Hypothalamus (tissue), 51 donors: ENCODE measurements around the gene SLC16A4.
"Not testable (repeated sequence)": the region's sequence is repeated elsewhere in the genome, so short reads cannot be mapped to it uniquely, and the experiment has no call there.

ENCODE experiments used
- DNase-seq, 51 donors: peaks; one replicate each; lab custom pipeline; 2025; lab: John Stamatoyannopoulos, UW

SLC16A4 gene

DNA sequence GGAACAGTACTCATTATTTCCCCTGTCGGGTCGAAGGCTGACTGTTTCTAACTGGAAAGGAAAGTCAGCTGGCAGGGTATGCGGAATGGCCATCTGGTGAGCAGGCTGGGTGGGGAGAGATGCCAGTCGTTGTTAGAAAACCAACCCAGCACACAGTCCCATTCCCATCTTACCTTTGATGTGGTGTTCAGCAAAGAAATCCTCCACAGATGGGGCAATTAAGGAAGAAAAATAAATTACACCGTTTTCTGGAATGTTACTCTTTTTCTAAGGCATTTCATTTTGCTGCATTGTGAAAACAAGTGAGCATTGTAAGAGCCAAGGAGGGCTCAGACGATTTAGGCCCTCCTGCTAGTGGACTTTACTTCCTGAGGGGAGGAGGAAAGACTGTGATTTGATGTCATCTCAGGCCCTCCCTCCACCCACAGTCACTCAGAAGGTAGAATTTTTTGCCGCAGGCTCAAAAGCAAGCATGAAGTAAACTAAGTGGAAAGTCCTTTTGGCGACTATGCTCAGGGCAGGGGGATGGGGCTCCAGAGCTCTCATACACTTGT lies at the start of gene SLC16A4:
TSS of gene SLC16A4 (minus strand) at position 335 of the 554 bp plus-strand sequence. CDS start 1,703 bp downstream, outside the sequence.
- DNase-seq: peak in 1 of 51 donors; percentile 12

DNA sequence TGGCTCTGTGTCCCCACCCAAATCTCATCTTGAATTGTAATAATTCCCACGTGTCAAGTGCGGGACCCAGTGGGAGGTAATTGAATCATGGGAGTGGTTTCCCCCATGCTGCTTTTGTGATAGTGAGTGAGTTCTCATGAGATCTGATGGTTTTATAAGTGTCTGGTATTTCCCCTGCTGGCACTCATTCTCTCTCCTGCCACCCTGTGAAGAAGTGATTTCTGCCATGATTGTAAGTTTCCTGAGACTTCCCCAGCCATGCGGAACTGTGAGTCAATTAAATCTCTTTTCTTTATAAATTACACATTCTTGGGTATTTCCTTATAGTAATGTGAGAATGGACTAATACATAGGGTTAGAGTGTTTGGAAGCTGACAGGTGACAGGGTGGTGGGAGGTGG lies 49.0 kb upstream of the SLC16A4 start:
- not testable (repeated sequence) for DNase-seq

- DNase-seq: no peak
Observed at GRCh38 chr1:110438893-110439292, 48.1 kb upstream of the SLC16A4 start.

DNA sequence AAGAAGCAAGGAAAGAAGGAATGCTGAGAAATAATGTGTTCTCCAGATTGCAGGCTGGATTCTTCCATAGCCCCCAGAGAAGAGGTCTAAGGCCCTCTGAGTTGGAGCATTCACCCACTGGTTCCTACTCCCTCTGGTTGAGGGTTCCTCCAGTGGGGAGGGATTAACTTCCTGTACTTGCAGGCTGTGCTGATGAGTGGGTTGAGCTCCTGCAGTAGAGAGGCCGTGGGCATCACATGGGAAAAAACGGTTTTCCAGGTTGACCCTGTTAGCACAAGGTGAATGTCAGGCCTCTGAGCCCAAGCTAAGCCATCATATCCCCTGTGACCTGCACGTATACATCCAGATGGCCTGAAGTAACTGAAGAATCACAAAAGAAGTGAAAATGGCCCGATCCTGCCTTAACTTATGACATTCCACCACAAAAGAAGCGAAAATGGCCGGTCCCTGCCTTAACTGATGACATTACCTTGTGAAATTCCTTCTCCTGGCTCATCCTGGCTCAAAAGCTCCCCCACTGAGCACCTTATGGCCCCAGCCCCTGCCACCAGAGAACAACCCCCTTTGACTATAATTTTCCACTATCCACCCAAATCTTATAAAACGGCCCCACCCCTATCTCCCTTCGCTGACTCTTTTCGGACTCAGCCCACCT lies 46.9 kb upstream of the SLC16A4 start:
- not testable (repeated sequence) for DNase-seq

- DNase-seq: no peak
Observed at GRCh38 chr1:110436635-110437034, 45.8 kb upstream of the SLC16A4 start.

DNA sequence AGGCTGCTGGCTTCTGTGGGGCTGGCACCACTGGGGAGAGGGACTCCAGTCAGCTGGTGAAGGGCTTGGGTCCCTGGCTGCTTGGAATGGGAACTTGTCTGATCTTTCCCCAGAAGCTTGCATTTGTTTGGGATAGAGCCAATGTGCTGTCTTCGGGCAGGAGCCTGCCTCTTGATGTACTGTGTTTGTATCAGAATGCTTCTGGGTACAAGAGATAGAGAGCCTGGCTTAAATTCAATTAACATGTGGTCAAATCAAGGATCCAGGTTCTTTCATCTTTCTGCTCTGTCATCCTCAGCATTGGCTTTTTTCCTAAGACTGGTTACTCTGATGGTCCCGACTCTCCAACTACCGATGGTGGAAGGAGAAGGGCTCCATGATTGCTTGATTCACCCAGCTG lies 44.1 kb upstream of the SLC16A4 start:
- DNase-seq: no peak

GRCh38 chr1:110433803-110434202 lies 43.0 kb upstream of the SLC16A4 start:
- peak in 9 of 51 donors; percentile 7 to 66 (median 18) for DNase-seq

GRCh38 chr1:110433213-110433612 lies 42.4 kb upstream of the SLC16A4 start:
- DNase-seq: no peak

DNA sequence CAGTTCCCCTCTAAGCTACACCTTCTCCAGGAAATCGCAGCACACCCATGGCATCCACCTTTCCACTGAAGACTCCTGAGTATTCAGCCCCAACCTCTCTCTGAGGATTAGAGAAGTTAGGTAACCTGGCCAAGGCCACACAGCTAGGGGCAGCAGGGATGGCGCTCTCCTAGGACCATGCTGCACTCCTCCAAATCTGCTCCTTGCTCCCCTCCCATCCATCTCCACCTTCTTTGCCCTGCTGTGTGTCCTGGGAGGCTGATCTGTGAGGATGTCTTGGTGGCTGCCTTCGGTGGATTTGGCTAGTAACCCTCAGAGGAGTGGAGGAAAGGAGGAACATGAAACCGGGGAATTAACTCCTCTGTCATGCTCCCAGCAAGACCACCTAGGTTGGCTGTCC lies 40.1 kb upstream of the SLC16A4 start:
- no peak for DNase-seq

DNA sequence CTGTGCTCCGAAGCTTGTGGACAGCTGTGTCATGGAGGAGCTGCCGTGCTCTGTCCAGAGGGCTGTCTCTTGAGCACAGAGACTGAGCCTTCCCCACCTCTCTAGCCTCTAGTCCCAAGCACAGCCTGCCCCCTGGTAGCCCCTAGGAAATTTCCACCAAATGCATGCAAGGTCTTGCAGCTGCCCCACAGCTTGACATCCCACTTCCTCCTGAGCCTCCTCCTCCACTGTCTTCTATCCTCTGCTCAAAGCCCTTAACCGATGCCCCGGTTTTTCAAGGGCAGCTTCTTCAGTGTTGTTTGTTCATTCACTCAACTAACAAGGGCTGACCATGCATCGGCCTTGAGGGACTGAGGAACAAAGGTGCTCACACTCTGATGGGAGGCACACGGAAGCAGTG lies 39.5 kb upstream of the SLC16A4 start:
- DNase-seq: no peak

DNA sequence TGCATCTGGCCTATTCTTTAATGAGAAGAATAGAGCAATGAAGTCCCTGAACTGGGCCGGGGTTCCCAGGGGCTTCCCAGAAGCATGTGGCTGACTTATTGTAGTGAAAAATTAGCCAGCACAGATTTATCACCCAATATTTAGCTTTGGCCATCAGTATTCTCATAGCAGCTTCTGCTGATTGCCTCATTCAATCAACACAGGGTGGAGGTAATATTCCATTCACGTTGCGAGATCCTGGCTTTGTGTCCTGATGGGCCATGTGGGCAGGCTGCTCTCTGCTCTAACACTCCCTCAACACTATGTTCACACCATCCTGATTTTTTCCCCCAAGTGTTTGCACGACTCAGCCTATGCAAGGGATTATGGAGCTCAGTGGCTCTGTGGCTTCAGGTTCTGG lies 38.1 kb upstream of the SLC16A4 start:
- no peak for DNase-seq

DNA sequence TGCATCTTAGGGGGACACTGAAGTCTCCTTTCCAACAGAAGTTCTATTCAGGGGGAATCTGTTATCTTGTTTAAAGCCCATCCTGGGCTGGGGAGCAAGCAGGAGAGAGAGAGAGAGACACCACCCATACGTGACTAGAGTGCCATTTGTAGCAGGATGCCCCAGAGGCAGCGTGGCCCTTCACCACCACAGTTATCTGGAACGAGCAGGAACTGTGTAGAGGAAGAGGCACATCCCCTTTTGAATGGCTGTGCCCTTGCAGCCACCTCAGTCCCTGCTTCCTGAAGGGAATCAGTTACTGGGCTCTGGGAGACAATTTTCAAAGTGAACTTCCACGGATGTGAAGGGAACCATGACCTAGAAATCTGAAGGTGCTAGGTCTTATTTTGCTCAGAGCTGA lies 36.0 kb upstream of the SLC16A4 start:
- no peak for DNase-seq

GRCh38 chr1:110425612-110426152 lies 34.9 kb upstream of the SLC16A4 start:
- peak in 27 of 51 donors; percentile 5 to 58 (median 21) for DNase-seq

DNA sequence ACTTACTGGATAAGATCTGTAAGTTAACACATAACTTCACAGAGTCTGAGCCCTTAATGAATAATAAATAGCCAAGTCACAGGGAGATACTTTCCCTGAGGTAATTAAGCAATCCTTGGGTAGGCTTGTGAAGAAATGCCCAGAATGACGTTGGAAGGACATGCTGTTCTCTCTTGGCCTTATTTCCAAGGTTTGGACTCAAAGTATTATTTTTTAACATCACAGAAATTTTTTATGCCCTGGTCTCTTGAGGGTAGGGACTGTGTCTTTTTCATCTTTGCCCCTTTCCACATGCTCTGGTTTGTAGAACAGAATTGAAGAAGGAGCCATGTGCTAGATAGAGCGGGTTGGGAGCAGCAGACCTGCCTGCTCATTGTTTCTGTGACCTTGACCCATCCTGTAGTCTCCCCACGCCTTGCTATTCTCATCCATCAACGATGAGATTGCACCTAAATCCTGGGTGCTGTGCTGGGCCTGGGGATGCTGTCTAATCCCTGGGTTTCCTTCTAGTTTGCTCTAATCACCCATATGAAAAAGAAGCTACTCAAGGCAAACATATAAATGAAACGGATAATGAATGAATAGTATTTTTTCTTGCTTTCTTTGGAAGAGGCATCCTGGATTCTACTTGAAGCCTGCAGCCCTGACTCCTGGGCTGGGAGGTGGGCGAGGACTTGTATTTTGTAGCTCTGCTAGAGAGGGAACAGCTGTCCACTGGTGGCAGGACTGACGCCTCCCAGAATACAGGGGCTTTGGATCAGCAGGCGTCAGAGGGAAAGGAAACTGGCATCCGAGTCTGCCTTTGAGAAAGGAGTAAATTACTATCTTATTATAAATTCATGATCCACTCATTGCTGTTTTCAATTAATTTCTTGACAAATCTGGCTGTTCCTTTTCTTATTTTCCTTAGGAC lies 34.1 kb upstream of the SLC16A4 start:
- peak in 1 of 51 donors; percentile 4 for DNase-seq

GRCh38 chr1:110420874-110421793 lies 30.3 kb upstream of the SLC16A4 start:
- DNase-seq: no peak

GRCh38 chr1:110420023-110420662 lies 29.3 kb upstream of the SLC16A4 start:
- no peak for DNase-seq

DNA sequence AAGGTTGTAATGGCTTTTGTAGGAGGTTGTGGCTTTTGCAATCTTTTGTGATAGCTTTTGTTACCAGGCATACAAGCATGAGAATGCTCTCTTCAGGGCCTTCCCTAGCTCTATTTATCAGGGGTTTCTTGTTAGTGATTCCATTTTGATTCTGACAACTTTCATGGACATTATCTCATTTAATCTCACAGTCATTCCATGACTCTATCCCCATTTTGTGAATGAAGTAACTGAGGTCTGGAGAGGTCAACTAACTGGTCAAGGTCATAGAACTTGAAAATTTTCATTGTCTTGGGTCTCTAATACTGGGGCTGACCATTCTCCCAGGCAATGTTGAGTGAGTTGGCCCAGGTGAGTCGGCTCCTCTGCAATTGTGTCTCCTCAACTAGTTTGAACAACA lies 27.9 kb upstream of the SLC16A4 start:
- DNase-seq: no peak

GRCh38 chr1:110413045-110413444 lies 22.2 kb upstream of the SLC16A4 start:
- not testable (repeated sequence) for DNase-seq

DNA sequence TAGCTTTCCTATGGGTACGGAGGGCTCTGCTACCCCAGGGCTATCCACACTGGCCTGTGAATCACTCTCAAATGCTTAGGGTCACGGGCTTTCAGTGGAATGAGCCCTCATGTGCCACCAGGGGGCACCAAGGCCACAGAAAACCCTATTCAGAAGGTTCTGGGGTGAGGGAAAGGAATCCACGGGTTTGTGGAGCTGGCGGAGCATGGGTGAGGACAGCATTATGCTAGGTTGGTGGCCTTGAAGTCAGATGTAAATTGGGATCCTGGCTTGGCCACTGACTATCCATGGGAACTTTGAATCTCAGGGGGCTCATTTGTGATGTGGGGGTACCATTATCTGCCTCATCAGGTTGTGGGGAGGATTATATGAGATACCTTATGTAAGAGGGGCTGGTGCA lies 21.8 kb upstream of the SLC16A4 start:
- DNase-seq: peak in 41 of 51 donors; percentile 8 to 75 (median 37)
